IPS-18c (cell line): Measurements from ENCODE around the gene ATG16L1.
"Not testable (repeated sequence)": the region's sequence is repeated elsewhere in the genome, so short reads cannot be mapped to it uniquely, and the experiment has no call there.

Source experiments
- H3K4me3 ChIP-seq: 2 replicates; pipeline ENCODE4 v1.7.0; 2013; ENCODE audit warnings: low read depth, mild to moderate bottlenecking, low read length, moderate library complexity; ENCODE audit not compliant: insufficient read depth
- H3K9me3 ChIP-seq: one replicate; pipeline ENCODE4 v1.6.1; 2013; ENCODE audit warnings: mild to moderate bottlenecking, low read length, moderate library complexity; ENCODE audit not compliant: control insufficient read depth, insufficient read depth

Gene ATG16L1

DNA sequence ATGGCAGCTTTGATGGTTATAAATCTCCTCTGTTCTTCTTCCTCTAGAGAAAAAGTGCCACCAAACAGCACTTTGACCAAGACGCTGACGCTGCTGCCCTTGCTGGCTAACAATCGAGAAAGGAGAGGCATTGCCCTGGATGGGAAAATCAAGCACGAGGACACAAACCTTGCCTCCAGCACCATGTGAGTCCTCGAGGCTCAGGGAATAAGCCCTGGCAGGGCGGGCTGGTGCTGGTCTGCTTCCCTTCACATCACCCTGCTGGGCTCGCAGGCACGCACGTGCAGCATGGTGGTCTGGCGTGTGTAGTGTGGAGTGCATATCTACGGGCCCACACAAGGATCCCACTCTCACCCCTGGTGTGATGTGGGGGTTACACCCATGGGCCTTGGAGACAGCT is 83.4 kb downstream of the ATG16L1 start:
- no peaks in the 10 kb centered on the region for H3K9me3 ChIP-seq
- H3K4me3 ChIP-seq = no peak overlapping the region

DNA sequence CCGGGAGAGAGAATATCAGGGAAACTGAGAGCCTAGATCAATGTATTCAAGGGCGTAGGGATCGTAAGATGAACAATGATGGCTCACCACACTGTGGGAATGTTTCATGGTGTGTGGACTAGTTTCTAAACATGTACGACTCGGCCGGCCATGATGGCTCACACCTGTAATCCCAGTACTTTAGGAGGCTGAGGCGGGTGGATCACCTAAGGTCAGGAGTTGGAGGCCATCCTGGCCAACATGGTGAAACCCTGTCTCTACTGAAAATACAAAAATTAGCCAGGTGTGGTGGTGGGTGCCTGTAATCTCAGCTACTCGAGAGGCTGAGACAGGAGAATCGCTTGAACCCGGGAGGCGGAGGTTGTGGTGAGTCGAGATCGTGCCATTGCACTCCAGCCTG is 84.6 kb downstream of the ATG16L1 start:
- H3K9me3 ChIP-seq, H3K4me3 ChIP-seq: not testable (repeated sequence)

GRCh38 chr2:233336541-233336940 is 85.1 kb downstream of the ATG16L1 start:
- Histone ChIP-seq H3K9me3 (no peaks in the 10 kb centered on the region), H3K4me3 (no peak overlapping the region)

DNA sequence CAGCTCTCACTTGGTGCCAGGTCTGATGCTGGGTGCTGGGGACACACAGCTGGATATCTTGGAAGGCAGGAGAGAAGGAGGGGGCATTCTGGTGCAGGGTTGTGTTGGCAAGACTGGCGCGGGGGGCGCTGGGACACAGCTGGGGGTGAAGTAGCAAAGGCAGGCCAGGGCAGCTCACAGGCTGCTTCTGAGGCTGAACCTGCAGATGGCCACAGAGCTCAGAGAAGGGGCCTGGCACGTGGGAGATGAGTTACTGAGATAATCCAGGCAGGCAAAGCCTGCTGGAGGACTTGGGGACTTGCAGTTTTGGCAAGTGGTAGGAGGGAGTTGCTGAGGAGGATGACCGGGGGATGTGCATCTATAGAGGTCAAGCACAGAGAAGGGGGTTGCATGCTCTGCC is 86.6 kb downstream of the ATG16L1 start:
- Histone ChIP-seq H3K9me3 (no peaks in the 10 kb centered on the region), H3K4me3 (no peak overlapping the region)

- Histone ChIP-seq H3K4me3 (no peak overlapping the region), H3K9me3 (no peaks in the 10 kb centered on the region)
Measured at GRCh38 chr2:233338812-233339368, 87.4 kb downstream of the ATG16L1 start.

GRCh38 chr2:233339427-233339826 is 88.0 kb downstream of the ATG16L1 start:
- Histone ChIP-seq H3K4me3 (no peak overlapping the region), H3K9me3 (no peaks in the 10 kb centered on the region)

GRCh38 chr2:233341296-233341695 is 89.8 kb downstream of the ATG16L1 start:
- Histone ChIP-seq H3K9me3 (no peaks in the 10 kb centered on the region), H3K4me3 (no peak overlapping the region)

DNA sequence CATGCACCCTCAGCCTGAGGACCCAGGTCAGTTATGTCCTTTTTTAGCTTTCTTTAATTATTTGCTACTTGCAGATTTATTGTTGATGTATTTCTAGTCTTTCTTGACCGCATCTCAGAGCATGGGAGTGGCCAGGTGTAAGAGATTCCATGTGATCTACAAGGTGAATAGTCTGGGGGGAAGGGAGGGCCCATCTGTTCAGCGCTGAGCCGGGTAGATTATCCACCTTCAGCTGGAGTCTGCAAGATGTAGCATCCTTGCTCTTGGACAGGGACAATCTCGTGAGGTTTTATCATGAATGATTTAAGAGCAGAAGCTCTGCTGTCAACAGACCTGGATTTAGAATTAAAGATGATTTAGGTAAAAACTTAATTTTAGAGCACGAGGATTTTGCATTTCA is 90.8 kb downstream of the ATG16L1 start:
- Histone ChIP-seq H3K4me3 (no peak overlapping the region), H3K9me3 (peaks cover 2% of the 10 kb centered on the region)

DNA sequence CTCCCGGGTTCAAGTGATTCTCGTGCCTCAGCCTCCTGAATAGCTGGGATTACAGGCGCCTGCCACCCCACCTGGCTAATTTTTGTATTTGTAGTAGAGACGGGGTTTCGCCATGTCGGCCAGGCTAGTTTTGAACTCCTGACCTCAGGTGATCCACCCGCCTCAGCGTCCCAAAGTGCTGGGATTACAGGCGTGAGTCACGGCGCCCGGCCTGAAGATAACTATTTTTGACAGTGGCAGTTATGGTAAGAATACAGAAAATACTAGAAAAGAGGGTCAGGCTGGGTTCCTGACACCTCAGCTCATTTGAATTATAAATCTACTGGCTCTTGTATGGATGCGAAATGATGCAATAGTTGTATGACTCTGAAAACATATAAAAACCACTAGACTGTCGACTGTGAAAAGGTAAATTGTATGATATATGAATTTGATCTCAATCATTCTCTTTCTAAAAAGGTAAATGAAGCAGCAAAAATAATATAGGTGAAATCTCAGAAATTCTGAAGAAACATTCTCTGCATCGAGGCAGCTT is 91.8 kb downstream of the ATG16L1 start:
- peaks cover 2% of the 10 kb centered on the region for H3K9me3 ChIP-seq
- H3K4me3 ChIP-seq = no peak overlapping the region
